ENCODE data around the gene CREBRF. TPM values are rescaled to one million over a fixed set of nuclear protein-coding genes. Genes with fewer than 3 reads are reported as not detected.

The CREBRF gene
- total and polyA plus RNA-seq, 9 of the 15 experiments (the other 6 are each of a cell fraction or from before 2014, with no cell fraction given) = 1.1 to 4.9 (median 2.9) TPM

- in situ Hi-C loops (cut with MboI) = no loop called here
- CTCF ChIA-PET (ENCODE audit: low intra/inter-chr PET ratio) = no interaction called here
Measured at GRCh38 chr5:173039188-173039587, 17.0 kb upstream of the CREBRF start.

GRCh38 chr5:173039964-173040363 is 16.2 kb upstream of the CREBRF start:
- no peaks in the 10 kb centered on the region; a peak in 1 of 5 replicates for H3K4me1 ChIP-seq (replicated peaks in 1 of 2; ENCODE audit: control insufficient read depth in 2 of 2, insufficient read depth in 2 of 2, low read length in 2 of 2)
- no peak overlapping the region for H3K27ac ChIP-seq (ENCODE audit: extremely low read depth, low read depth, low read length)
- H3K9me3 ChIP-seq (replicated peaks; ENCODE audit: control insufficient read depth, insufficient read depth, low read depth, low read length) = no peaks in the 10 kb centered on the region
- no peak overlapping the region for H3K4me3 ChIP-seq
- ATAC-seq (no peak), FAIRE-seq (no peak), DNase-seq (ENCODE audit: extremely low read depth in 1 of 4, low spot score in 3 of 4) (no peak)
- ChIA-PET POLR2A (interaction anchor here (0.6 to 0.7 kb wide), 2 partner anchors 105 to 505 kb away, joined by 3 to 4 read pairs; no protein-coding TSS in a partner anchor), CTCF (ENCODE audit: low intra/inter-chr PET ratio) (no interaction called here)
- H3K4me2 ChIP-seq (ENCODE audit: insufficient read depth, low read length) = no peak overlapping the region
- H3K36me3 ChIP-seq (ENCODE audit: control insufficient read depth, insufficient read depth, low read length) = peaks cover 15% of the 10 kb centered on the region; the same call in 2 of the 3 replicates
- no peaks in the 10 kb centered on the region for H3K27me3 ChIP-seq (ENCODE audit: control insufficient read depth in 2 of 2, insufficient read depth in 2 of 2, low read length in 2 of 2)
- WGBS (ENCODE audit: insufficient coverage, low coverage, missing lambda C conversion rate) = 78% methylated on average over 5 of the region's 5 CpGs
- H4K20me1 ChIP-seq (replicated peaks; ENCODE audit: control insufficient read depth, insufficient read depth, low read length) = no peaks in the 10 kb centered on the region
- no peak overlapping the region for H3K9ac ChIP-seq (ENCODE audit: insufficient read depth in 1 of 2, low read depth in 2 of 2, low read length in 2 of 2)
- BruUV-seq (replicated peaks) = no TSS peak
- no peaks in the 10 kb centered on the region for H3K79me2 ChIP-seq (ENCODE audit: control insufficient read depth, insufficient read depth, low read length)
- intact Hi-C loops (cut with micrococcal nuclease) (no loop called here), in situ Hi-C loops (cut with MboI) (no loop called here)
- no peak overlapping the region for H2AFZ ChIP-seq (ENCODE audit: low read depth, low read length)
- no peaks in the 10 kb centered on the region for H3K9me1 ChIP-seq (ENCODE audit: control insufficient read depth, insufficient read depth, low read length)
- TF ChIP-seq ZBTB11 (CRISPR knock-in tag; IDR thresholded peaks at IDR 0.05) (no peak), NFXL1 (CRISPR knock-in tag; IDR thresholded peaks at IDR 0.05) (no peak), POLR2AphosphoS5 (IDR thresholded peaks at IDR 0.05; ENCODE audit: control insufficient read depth, insufficient read depth, low read depth, low read length) (no peak), THRAP3 (IDR thresholded peaks at IDR 0.05; ENCODE audit: borderline replicate concordance) (no peak), STAT5B (CRISPR knock-in tag; IDR thresholded peaks at IDR 0.05) (no peak), EWSR1 (IDR thresholded peaks at IDR 0.05; ENCODE audit: borderline replicate concordance, low read depth, partially characterized antibody) (no peak), ZNF589 (CRISPR knock-in tag; IDR thresholded peaks at IDR 0.05; ENCODE audit: low read depth) (no peak), HDAC8 (tag; IDR thresholded peaks at IDR 0.05) (no peak), NELFE (IDR thresholded peaks at IDR 0.05; ENCODE audit: insufficient read depth, insufficient read length) (no peak), GTF2B (IDR thresholded peaks at IDR 0.05; ENCODE audit: extremely low read depth, insufficient read length) (no peak)

More at GRCh38 chr5:173039188-173039587, 17.0 kb upstream of the CREBRF start:
- H3K36me3 ChIP-seq (ENCODE audit: control insufficient read depth, insufficient read depth, low read length) = peaks cover 22% of the 10 kb centered on the region; the same call in 2 of the 3 replicates
- H3K4me3 ChIP-seq = no peak overlapping the region
- no peak overlapping the region for H3K4me2 ChIP-seq (ENCODE audit: insufficient read depth, low read length)
- H3K9me1 ChIP-seq (ENCODE audit: control insufficient read depth, insufficient read depth, low read length) = no peaks in the 10 kb centered on the region
- FAIRE-seq (no peak), DNase-seq (ENCODE audit: extremely low read depth in 1 of 4, low spot score in 3 of 4) (no peak), ATAC-seq (no peak)
- intact Hi-C loops (cut with micrococcal nuclease) = no loop called here
- POLR2A ChIA-PET = interaction anchor here (0.5 to 1.3 kb wide), 4 partner anchors 10 to 924 kb away, joined by 3 to 8 read pairs (median 3); no protein-coding TSS in a partner anchor
- H3K27me3 ChIP-seq (ENCODE audit: control insufficient read depth in 2 of 2, insufficient read depth in 2 of 2, low read length in 2 of 2) = no peaks in the 10 kb centered on the region
- BruUV-seq (replicated peaks) = no TSS peak
- no peaks in the 10 kb centered on the region for H3K79me2 ChIP-seq (ENCODE audit: control insufficient read depth, insufficient read depth, low read length)
- H4K20me1 ChIP-seq (replicated peaks; ENCODE audit: control insufficient read depth, insufficient read depth, low read length) = no peaks in the 10 kb centered on the region
- 0 out of 2 replicates have a peak, but pooled peaks have one; percentile 41 for TF ChIP-seq RFX1 (IDR thresholded peaks at IDR 0.05)
- TF ChIP-seq MECOM (CRISPR knock-in tag; IDR thresholded peaks at IDR 0.05) = no peak
- no peak for TF ChIP-seq KAT8 (IDR thresholded peaks at IDR 0.05; ENCODE audit: low read depth)
- whole genome bisulfite sequencing (ENCODE audit: insufficient coverage, low coverage, missing lambda C conversion rate) = 85% methylated on average over 2 of the region's 3 CpGs
- H3K4me1 ChIP-seq (replicated peaks in 1 of 2; ENCODE audit: control insufficient read depth in 2 of 2, insufficient read depth in 2 of 2, low read length in 2 of 2) = no peaks in the 10 kb centered on the region; a peak in 1 of 5 replicates
- H3K9me3 ChIP-seq (replicated peaks; ENCODE audit: control insufficient read depth, insufficient read depth, low read depth, low read length) = no peaks in the 10 kb centered on the region
- no peak overlapping the region for H3K27ac ChIP-seq (ENCODE audit: extremely low read depth, low read depth, low read length)
- no peak overlapping the region for H3K9ac ChIP-seq (ENCODE audit: insufficient read depth in 1 of 2, low read depth in 2 of 2, low read length in 2 of 2)
- H2AFZ ChIP-seq (ENCODE audit: low read depth, low read length) = no peak overlapping the region
